ENCODE measurements around the gene CAMSAP2.

DNA sequence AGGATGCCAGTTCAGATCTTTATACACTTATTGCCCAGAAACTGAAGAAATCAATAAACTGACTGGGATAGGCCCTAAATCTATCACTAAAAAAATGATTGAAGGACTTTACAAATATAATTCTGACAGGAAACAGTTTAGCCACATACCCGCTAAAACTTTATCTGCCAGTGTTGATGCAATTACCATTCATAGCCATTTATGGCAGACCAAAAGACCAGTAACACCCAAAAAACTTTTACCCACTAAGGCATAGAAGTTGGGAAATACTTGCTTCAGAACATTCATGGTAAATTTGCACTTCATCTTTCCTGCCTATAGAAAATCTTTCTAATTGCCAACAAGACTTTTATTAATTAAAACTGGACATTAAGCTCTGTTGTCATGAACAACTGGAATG is 119.1 kb downstream of the CAMSAP2 start:
- TF ChIP-seq POLR2A (IDR thresholded peaks at IDR 0.05; ENCODE audit: low read depth, low read length) = no peak
- TF ChIP-seq, protein P1, sequence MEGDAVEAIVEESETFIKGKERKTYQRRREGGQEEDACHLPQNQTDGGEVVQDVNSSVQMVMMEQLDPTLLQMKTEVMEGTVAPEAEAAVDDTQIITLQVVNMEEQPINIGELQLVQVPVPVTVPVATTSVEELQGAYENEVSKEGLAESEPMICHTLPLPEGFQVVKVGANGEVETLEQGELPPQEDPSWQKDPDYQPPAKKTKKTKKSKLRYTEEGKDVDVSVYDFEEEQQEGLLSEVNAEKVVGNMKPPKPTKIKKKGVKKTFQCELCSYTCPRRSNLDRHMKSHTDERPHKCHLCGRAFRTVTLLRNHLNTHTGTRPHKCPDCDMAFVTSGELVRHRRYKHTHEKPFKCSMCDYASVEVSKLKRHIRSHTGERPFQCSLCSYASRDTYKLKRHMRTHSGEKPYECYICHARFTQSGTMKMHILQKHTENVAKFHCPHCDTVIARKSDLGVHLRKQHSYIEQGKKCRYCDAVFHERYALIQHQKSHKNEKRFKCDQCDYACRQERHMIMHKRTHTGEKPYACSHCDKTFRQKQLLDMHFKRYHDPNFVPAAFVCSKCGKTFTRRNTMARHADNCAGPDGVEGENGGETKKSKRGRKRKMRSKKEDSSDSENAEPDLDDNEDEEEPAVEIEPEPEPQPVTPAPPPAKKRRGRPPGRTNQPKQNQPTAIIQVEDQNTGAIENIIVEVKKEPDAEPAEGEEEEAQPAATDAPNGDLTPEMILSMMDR (IDR thresholded peaks at IDR 0.05; ENCODE audit: extremely low read depth in 1 of 2, insufficient read depth in 1 of 2, low read depth in 1 of 2, low read length in 2 of 2) = no peak

All from endothelial cell of umbilical vein (primary cell).